ENCODE measurements around the gene FREM2. TPM values are rescaled to one million over a fixed set of nuclear protein-coding genes. Genes with fewer than 3 reads are reported as not detected.

Gene FREM2
- total RNA-seq, 1 experiment from 2014 or later = 25.4 TPM

DNA sequence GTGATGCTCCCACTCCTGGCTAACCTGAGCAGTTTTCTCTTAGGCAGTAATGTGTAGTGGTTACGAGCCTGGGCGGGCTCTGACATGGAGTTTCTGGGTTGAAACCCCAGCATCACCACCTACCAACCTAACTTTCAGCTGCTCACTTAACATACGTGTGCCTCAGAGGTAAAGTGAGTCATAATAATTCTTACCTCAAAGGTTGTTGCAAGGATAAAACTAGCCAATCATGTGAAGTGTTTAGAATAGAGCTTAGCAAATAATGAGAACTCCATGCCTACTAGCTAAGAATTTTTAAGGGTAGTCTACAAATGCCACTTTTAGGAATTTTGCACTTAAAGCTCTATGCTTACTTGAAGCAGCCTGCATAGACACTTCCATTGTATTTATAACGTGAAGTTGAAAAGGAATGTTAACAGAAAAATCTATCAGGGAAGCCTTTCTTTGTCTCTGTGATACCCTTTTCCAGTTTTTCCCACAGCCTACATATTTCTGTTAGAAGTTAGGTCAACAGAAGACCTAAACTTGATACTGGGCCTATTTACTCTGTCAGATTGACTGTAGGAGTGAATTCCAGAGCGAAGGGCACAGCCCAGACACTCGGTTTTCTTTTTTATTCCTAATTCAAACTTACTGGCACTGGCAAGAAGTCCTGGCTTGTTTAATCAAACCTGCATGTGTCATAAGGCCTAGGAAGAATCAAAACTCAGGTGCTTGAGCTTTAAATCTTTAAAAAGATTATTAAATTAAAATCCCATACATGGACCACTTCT, 90.7 kb downstream of the FREM2 start:
- TF ChIP-seq, protein P1, sequence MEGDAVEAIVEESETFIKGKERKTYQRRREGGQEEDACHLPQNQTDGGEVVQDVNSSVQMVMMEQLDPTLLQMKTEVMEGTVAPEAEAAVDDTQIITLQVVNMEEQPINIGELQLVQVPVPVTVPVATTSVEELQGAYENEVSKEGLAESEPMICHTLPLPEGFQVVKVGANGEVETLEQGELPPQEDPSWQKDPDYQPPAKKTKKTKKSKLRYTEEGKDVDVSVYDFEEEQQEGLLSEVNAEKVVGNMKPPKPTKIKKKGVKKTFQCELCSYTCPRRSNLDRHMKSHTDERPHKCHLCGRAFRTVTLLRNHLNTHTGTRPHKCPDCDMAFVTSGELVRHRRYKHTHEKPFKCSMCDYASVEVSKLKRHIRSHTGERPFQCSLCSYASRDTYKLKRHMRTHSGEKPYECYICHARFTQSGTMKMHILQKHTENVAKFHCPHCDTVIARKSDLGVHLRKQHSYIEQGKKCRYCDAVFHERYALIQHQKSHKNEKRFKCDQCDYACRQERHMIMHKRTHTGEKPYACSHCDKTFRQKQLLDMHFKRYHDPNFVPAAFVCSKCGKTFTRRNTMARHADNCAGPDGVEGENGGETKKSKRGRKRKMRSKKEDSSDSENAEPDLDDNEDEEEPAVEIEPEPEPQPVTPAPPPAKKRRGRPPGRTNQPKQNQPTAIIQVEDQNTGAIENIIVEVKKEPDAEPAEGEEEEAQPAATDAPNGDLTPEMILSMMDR (IDR thresholded peaks at IDR 0.05; ENCODE audit: unreplicated experiment) = no peak
- no peaks in the 10 kb centered on the region for H3K36me3 Mint-ChIP-seq (ENCODE audit: insufficient read depth, unreplicated experiment)

DNA sequence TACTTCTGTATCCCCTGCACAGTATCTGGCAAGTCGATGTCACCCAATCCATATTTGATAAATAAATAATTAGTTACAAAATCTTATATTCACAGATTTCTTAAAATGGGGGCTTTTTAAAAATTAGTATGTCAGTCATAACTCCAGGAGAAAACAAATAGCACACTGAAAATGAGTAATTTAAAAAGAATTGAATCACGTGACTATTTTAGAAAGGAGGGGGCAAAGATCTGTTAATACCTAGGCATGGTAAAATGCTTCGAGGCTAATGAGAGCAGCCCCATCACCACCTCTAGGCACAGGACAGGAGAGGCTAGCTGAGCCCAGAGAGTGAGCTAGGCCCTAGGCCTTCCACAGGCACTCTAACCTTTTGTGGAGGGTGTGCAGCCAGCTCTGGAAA, 94.7 kb downstream of the FREM2 start:
- Mint-ChIP-seq H3K4me1 (ENCODE audit: low read depth, unreplicated experiment) (peaks cover 21% of the 10 kb centered on the region), H3K27me3 (ENCODE audit: unreplicated experiment) (no peaks in the 10 kb centered on the region), H3K27ac (ENCODE audit: unreplicated experiment) (no peak overlapping the region), H3K36me3 (ENCODE audit: insufficient read depth, unreplicated experiment) (peaks cover 12% of the 10 kb centered on the region), H3K4me3 (ENCODE audit: low read depth, unreplicated experiment) (no peak overlapping the region), H3K9me3 (ENCODE audit: low read depth, unreplicated experiment) (no peaks in the 10 kb centered on the region)
- no peak for DNase-seq
- intact Hi-C loops (cut with micrococcal nuclease; ENCODE audit: unreplicated experiment) = loop anchor here (5.0 kb wide), 1 partner anchor 71 kb away; no protein-coding TSS in a partner anchor
- BruUV-seq (replicated peaks) = no TSS peak
- TF ChIP-seq, protein P1 (IDR thresholded peaks at IDR 0.05; ENCODE audit: unreplicated experiment) = no peak
- CTCF ChIA-PET = no interaction called here

More for the DNA sequence above, 90.7 kb downstream of the FREM2 start:
- no peak overlapping the region for H3K4me3 Mint-ChIP-seq (ENCODE audit: low read depth, unreplicated experiment)
- H3K9me3 Mint-ChIP-seq (ENCODE audit: low read depth, unreplicated experiment) = no peaks in the 10 kb centered on the region
- no peaks in the 10 kb centered on the region for H3K4me1 Mint-ChIP-seq (ENCODE audit: low read depth, unreplicated experiment)
- no peak for DNase-seq
- intact Hi-C loops (cut with micrococcal nuclease; ENCODE audit: unreplicated experiment) = no loop called here
- CTCF ChIA-PET = no interaction called here
- H3K27me3 Mint-ChIP-seq (ENCODE audit: unreplicated experiment) = no peaks in the 10 kb centered on the region
- no peak overlapping the region for H3K27ac Mint-ChIP-seq (ENCODE audit: unreplicated experiment)
- no TSS peak for BruUV-seq (replicated peaks)

DNA sequence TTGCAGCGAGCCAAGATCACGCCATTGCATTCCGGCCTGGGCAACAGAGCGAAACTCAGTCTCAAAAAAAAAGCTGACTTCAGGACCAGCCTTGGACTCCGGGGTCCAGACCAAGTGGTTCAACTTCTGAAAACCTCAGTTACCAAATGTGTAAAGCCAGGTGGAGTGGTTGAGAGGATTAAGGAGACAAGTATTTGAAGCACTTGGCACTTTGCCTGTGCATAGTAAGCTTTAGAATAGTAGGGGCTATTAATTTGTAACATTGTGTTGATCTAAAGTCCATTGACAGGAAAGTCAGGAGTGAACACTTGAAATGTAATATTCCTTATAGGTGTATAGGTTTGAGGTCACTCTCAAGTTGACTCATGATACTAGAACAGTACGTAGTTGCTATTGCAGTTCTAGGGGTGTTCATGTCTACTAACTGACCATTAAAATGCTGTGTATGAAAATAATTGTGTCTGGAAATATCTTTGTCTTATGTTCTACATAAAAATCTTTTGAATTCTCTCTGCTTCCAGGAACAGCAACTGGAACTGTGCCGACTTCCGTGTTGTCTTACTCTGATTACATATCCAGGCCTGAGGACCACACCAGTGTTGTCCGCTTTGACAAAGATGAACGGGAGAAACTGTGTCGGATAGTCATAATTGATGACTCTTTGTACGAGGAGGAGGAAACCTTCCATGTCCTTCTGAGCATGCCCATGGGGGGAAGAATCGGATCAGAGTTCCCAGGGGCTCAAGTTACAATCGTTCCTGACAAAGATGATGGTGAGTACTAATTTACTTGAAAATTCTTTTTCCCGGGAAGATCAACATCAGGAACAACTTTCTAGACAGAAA, 97.4 kb downstream of the FREM2 start:
- no TSS peak for BruUV-seq (replicated peaks)
- H3K9me3 Mint-ChIP-seq (ENCODE audit: low read depth, unreplicated experiment) = no peaks in the 10 kb centered on the region
- intact Hi-C loops (cut with micrococcal nuclease; ENCODE audit: unreplicated experiment) = loop anchor here (5.0 kb wide), 1 partner anchor 68 kb away; no protein-coding TSS in a partner anchor
- no peaks in the 10 kb centered on the region for H3K27me3 Mint-ChIP-seq (ENCODE audit: unreplicated experiment)
- H3K27ac Mint-ChIP-seq (ENCODE audit: unreplicated experiment) = peak overlapping the region; percentile 85
- H3K4me3 Mint-ChIP-seq (ENCODE audit: low read depth, unreplicated experiment) = peak overlapping the region; percentile 76
- H3K4me1 Mint-ChIP-seq (ENCODE audit: low read depth, unreplicated experiment) = peaks cover 31% of the 10 kb centered on the region
- TF ChIP-seq, protein P1 (IDR thresholded peaks at IDR 0.05; ENCODE audit: unreplicated experiment) = no peak
- DNase-seq = peak; percentile 28
- CTCF ChIA-PET = no interaction called here
- H3K36me3 Mint-ChIP-seq (ENCODE audit: insufficient read depth, unreplicated experiment) = peaks cover 12% of the 10 kb centered on the region

DNA sequence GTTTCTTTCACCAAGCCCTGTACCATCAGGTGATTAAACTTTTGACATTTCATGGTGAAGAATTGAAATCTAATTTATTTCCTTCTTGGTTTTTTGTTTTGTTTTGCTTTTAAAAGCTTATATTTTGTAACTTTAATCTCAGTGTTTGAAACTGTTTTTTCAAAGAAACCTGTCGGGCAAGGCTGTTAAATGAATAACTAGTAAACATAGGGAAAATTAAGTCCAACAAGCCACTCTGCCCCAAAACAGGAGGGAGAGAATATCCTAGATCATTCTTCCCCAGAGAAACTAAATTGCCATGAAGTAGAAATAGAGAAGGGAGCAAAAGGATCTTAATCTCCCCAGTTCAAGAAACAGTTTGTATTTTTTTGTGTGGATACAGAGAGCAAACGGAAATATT, 98.2 kb downstream of the FREM2 start:
- H3K4me3 Mint-ChIP-seq (ENCODE audit: low read depth, unreplicated experiment) = peak overlapping the region; percentile 76
- CTCF ChIA-PET = no interaction called here
- BruUV-seq (replicated peaks) = TSS peak; percentile 39
- H3K27me3 Mint-ChIP-seq (ENCODE audit: unreplicated experiment) = no peaks in the 10 kb centered on the region
- H3K4me1 Mint-ChIP-seq (ENCODE audit: low read depth, unreplicated experiment) = peaks cover 31% of the 10 kb centered on the region
- TF ChIP-seq, protein P1 (IDR thresholded peaks at IDR 0.05; ENCODE audit: unreplicated experiment) = no peak
- peaks cover 12% of the 10 kb centered on the region for H3K36me3 Mint-ChIP-seq (ENCODE audit: insufficient read depth, unreplicated experiment)
- peak overlapping the region; percentile 85 for H3K27ac Mint-ChIP-seq (ENCODE audit: unreplicated experiment)
- intact Hi-C loops (cut with micrococcal nuclease; ENCODE audit: unreplicated experiment) = no loop called here
- no peaks in the 10 kb centered on the region for H3K9me3 Mint-ChIP-seq (ENCODE audit: low read depth, unreplicated experiment)
- DNase-seq = no peak
